ENCODE results near the gene ALPL.

DNA sequence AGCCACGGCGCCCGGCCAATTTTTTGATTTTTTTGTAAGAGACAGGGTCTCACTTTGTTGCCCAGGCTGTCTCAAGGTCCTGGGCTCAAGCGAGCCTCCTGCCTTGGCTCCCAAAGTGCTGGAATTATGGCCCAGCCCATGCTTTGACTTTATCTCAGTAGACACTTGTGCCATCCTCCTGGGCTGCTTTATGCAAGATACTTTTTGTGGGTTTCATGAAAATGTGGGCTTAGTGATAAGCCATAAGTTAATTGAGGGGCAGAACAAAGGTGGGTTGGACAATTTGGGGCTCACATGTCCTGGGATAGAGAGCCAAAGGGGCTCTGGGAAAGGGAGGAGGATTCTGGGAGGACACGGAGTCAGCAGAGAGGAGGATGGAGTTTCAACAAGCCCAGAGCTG lies 22.0 kb downstream of the ALPL start:
- TF ChIP-seq, protein P1, sequence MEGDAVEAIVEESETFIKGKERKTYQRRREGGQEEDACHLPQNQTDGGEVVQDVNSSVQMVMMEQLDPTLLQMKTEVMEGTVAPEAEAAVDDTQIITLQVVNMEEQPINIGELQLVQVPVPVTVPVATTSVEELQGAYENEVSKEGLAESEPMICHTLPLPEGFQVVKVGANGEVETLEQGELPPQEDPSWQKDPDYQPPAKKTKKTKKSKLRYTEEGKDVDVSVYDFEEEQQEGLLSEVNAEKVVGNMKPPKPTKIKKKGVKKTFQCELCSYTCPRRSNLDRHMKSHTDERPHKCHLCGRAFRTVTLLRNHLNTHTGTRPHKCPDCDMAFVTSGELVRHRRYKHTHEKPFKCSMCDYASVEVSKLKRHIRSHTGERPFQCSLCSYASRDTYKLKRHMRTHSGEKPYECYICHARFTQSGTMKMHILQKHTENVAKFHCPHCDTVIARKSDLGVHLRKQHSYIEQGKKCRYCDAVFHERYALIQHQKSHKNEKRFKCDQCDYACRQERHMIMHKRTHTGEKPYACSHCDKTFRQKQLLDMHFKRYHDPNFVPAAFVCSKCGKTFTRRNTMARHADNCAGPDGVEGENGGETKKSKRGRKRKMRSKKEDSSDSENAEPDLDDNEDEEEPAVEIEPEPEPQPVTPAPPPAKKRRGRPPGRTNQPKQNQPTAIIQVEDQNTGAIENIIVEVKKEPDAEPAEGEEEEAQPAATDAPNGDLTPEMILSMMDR (IDR thresholded peaks at IDR 0.05) = no peak
- TF ChIP-seq EP300 (IDR thresholded peaks at IDR 0.05; ENCODE audit: low read depth) (no peak), POLR2A (IDR thresholded peaks at IDR 0.05) (no peak)
